GM10266 (cell line): ENCODE measurements around the gene FAM168A.

ENCODE experiments used
- DNase-seq: peaks from one replicate; pipeline ENCODE4 v3.0.0; 2012; ENCODE audit errors: extremely low spot score
- CTCF ChIP-seq: IDR thresholded peaks from 2 replicates; pipeline ENCODE4 v1.5.1; 2012; ENCODE audit warnings: mild to moderate bottlenecking, low read depth; ENCODE audit not compliant: control insufficient read depth, insufficient read depth; ENCODE audit errors: missing control alignments

The FAM168A gene

GRCh38 chr11:73388265-73389133 lies 209.4 kb downstream of the FAM168A start:
- DNase-seq, result no peak
- TF ChIP-seq CTCF, result no peak

GRCh38 chr11:73387594-73388264 lies 210.2 kb downstream of the FAM168A start:
- no peak for DNase-seq
- peak; percentile 10 for TF ChIP-seq CTCF

- no peak for TF ChIP-seq CTCF
- DNase-seq, result no peak
Observed at GRCh38 chr11:73386546-73386945, 211.4 kb downstream of the FAM168A start.

GRCh38 chr11:73386016-73386415 lies 211.9 kb downstream of the FAM168A start:
- peak; percentile 68 for DNase-seq
- no peak for TF ChIP-seq CTCF

- no peak for TF ChIP-seq CTCF
- DNase-seq, result peak; percentile 80
Observed at GRCh38 chr11:73384872-73385689, 212.8 kb downstream of the FAM168A start.

- no peak for DNase-seq
- TF ChIP-seq CTCF, result no peak
Observed at GRCh38 chr11:73384531-73384871, 213.4 kb downstream of the FAM168A start.
